ENCODE results near the gene VWA5A.

VWA5A gene
- 3.4 to 8.3 (median 7.8) reads per million in 3 donors for total RNA-seq

- Histone ChIP-seq H3K36me3 (ENCODE audit: control insufficient read depth, insufficient read depth, low read length) (no peaks in the 10 kb centered on the region), H3K27ac (ENCODE audit: insufficient read depth, low read length, poor library complexity, severe bottlenecking) (no peak within 1 kb of the TSS), H3K4me3 (ENCODE audit: insufficient read depth, low read depth, low read length, poor library complexity, severe bottlenecking) (peak within 1 kb of the TSS; percentile 52), H3K4me1 (ENCODE audit: control insufficient read depth, insufficient read depth, low read length, poor library complexity, severe bottlenecking) (peaks cover 7% of the 10 kb centered on the region), H3K9me3 (ENCODE audit: control insufficient read depth, low read length) (no peaks in the 10 kb centered on the region), H3K27me3 (replicated peaks; ENCODE audit: control insufficient read depth, insufficient read depth, low read length, poor library complexity, severe bottlenecking) (no peaks in the 10 kb centered on the region)
- peak; percentile 5 to 26 (median 11) for DNase-seq
Measured at GRCh38 chr11:124114942-124115781, at the start of gene VWA5A. TSS of gene VWA5A (plus strand) at chr11:124115450. CDS start at chr11:124117512, 2,062 bp downstream.

- no peak for DNase-seq
- H3K4me3 ChIP-seq (ENCODE audit: insufficient read depth, low read depth, low read length, poor library complexity, severe bottlenecking) = no peak overlapping the region
- H3K9me3 ChIP-seq (ENCODE audit: control insufficient read depth, low read length) = no peaks in the 10 kb centered on the region
- H3K4me1 ChIP-seq (ENCODE audit: control insufficient read depth, insufficient read depth, low read length, poor library complexity, severe bottlenecking) = no peaks in the 10 kb centered on the region
- no peak overlapping the region for H3K27ac ChIP-seq (ENCODE audit: insufficient read depth, low read length, poor library complexity, severe bottlenecking)
- H3K36me3 ChIP-seq (ENCODE audit: control insufficient read depth, insufficient read depth, low read length) = no peaks in the 10 kb centered on the region
- H3K27me3 ChIP-seq (replicated peaks; ENCODE audit: control insufficient read depth, insufficient read depth, low read length, poor library complexity, severe bottlenecking) = no peaks in the 10 kb centered on the region
Measured at GRCh38 chr11:124068601-124069110, 46.6 kb upstream of the VWA5A start.

- no peaks in the 10 kb centered on the region for H3K9me3 ChIP-seq (ENCODE audit: control insufficient read depth, low read length)
- DNase-seq = no peak
- H3K36me3 ChIP-seq (ENCODE audit: control insufficient read depth, insufficient read depth, low read length) = no peaks in the 10 kb centered on the region
- H3K4me1 ChIP-seq (ENCODE audit: control insufficient read depth, insufficient read depth, low read length, poor library complexity, severe bottlenecking) = no peaks in the 10 kb centered on the region
- H3K27ac ChIP-seq (ENCODE audit: insufficient read depth, low read length, poor library complexity, severe bottlenecking) = no peak overlapping the region
- H3K27me3 ChIP-seq (replicated peaks; ENCODE audit: control insufficient read depth, insufficient read depth, low read length, poor library complexity, severe bottlenecking) = no peaks in the 10 kb centered on the region
- H3K4me3 ChIP-seq (ENCODE audit: insufficient read depth, low read depth, low read length, poor library complexity, severe bottlenecking) = no peak overlapping the region
Measured at GRCh38 chr11:124069429-124070401, 45.5 kb upstream of the VWA5A start.

- no peaks in the 10 kb centered on the region for H3K4me1 ChIP-seq (ENCODE audit: control insufficient read depth, insufficient read depth, low read length, poor library complexity, severe bottlenecking)
- DNase-seq = peak in 1 of 3 donors; percentile 41
- no peaks in the 10 kb centered on the region for H3K27me3 ChIP-seq (replicated peaks; ENCODE audit: control insufficient read depth, insufficient read depth, low read length, poor library complexity, severe bottlenecking)
- H3K4me3 ChIP-seq (ENCODE audit: insufficient read depth, low read depth, low read length, poor library complexity, severe bottlenecking) = no peak overlapping the region
- H3K36me3 ChIP-seq (ENCODE audit: control insufficient read depth, insufficient read depth, low read length) = no peaks in the 10 kb centered on the region
- no peak overlapping the region for H3K27ac ChIP-seq (ENCODE audit: insufficient read depth, low read length, poor library complexity, severe bottlenecking)
- no peaks in the 10 kb centered on the region for H3K9me3 ChIP-seq (ENCODE audit: control insufficient read depth, low read length)
Measured at GRCh38 chr11:124070915-124071622, 44.2 kb upstream of the VWA5A start.

- H3K9me3 ChIP-seq (ENCODE audit: control insufficient read depth, low read length) = no peaks in the 10 kb centered on the region
- no peaks in the 10 kb centered on the region for H3K27me3 ChIP-seq (replicated peaks; ENCODE audit: control insufficient read depth, insufficient read depth, low read length, poor library complexity, severe bottlenecking)
- no peak overlapping the region for H3K27ac ChIP-seq (ENCODE audit: insufficient read depth, low read length, poor library complexity, severe bottlenecking)
- no peak for DNase-seq
- no peaks in the 10 kb centered on the region for H3K4me1 ChIP-seq (ENCODE audit: control insufficient read depth, insufficient read depth, low read length, poor library complexity, severe bottlenecking)
- no peaks in the 10 kb centered on the region for H3K36me3 ChIP-seq (ENCODE audit: control insufficient read depth, insufficient read depth, low read length)
- H3K4me3 ChIP-seq (ENCODE audit: insufficient read depth, low read depth, low read length, poor library complexity, severe bottlenecking) = no peak overlapping the region
Measured at GRCh38 chr11:124071623-124071948, 43.7 kb upstream of the VWA5A start.

GRCh38 chr11:124072147-124072546 is 43.1 kb upstream of the VWA5A start:
- Histone ChIP-seq H3K4me3 (ENCODE audit: insufficient read depth, low read depth, low read length, poor library complexity, severe bottlenecking) (no peak overlapping the region), H3K4me1 (ENCODE audit: control insufficient read depth, insufficient read depth, low read length, poor library complexity, severe bottlenecking) (no peaks in the 10 kb centered on the region), H3K27me3 (replicated peaks; ENCODE audit: control insufficient read depth, insufficient read depth, low read length, poor library complexity, severe bottlenecking) (no peaks in the 10 kb centered on the region), H3K27ac (ENCODE audit: insufficient read depth, low read length, poor library complexity, severe bottlenecking) (no peak overlapping the region), H3K36me3 (ENCODE audit: control insufficient read depth, insufficient read depth, low read length) (no peaks in the 10 kb centered on the region), H3K9me3 (ENCODE audit: control insufficient read depth, low read length) (no peaks in the 10 kb centered on the region)
- no peak for DNase-seq

- Histone ChIP-seq H3K9me3 (ENCODE audit: control insufficient read depth, low read length) (no peaks in the 10 kb centered on the region), H3K27ac (ENCODE audit: insufficient read depth, low read length, poor library complexity, severe bottlenecking) (no peak overlapping the region), H3K36me3 (ENCODE audit: control insufficient read depth, insufficient read depth, low read length) (no peaks in the 10 kb centered on the region), H3K27me3 (replicated peaks; ENCODE audit: control insufficient read depth, insufficient read depth, low read length, poor library complexity, severe bottlenecking) (no peaks in the 10 kb centered on the region), H3K4me1 (ENCODE audit: control insufficient read depth, insufficient read depth, low read length, poor library complexity, severe bottlenecking) (no peaks in the 10 kb centered on the region), H3K4me3 (ENCODE audit: insufficient read depth, low read depth, low read length, poor library complexity, severe bottlenecking) (no peak overlapping the region)
- DNase-seq = no peak
Measured at GRCh38 chr11:124074554-124074953, 40.7 kb upstream of the VWA5A start.

- Histone ChIP-seq H3K4me3 (ENCODE audit: insufficient read depth, low read depth, low read length, poor library complexity, severe bottlenecking) (no peak overlapping the region), H3K9me3 (ENCODE audit: control insufficient read depth, low read length) (no peaks in the 10 kb centered on the region), H3K27ac (ENCODE audit: insufficient read depth, low read length, poor library complexity, severe bottlenecking) (no peak overlapping the region), H3K27me3 (replicated peaks; ENCODE audit: control insufficient read depth, insufficient read depth, low read length, poor library complexity, severe bottlenecking) (no peaks in the 10 kb centered on the region), H3K36me3 (ENCODE audit: control insufficient read depth, insufficient read depth, low read length) (no peaks in the 10 kb centered on the region), H3K4me1 (ENCODE audit: control insufficient read depth, insufficient read depth, low read length, poor library complexity, severe bottlenecking) (no peaks in the 10 kb centered on the region)
- no peak for DNase-seq
Measured at GRCh38 chr11:124075492-124075840, 39.8 kb upstream of the VWA5A start.

- Histone ChIP-seq H3K9me3 (ENCODE audit: control insufficient read depth, low read length) (no peaks in the 10 kb centered on the region), H3K27ac (ENCODE audit: insufficient read depth, low read length, poor library complexity, severe bottlenecking) (no peak overlapping the region), H3K4me1 (ENCODE audit: control insufficient read depth, insufficient read depth, low read length, poor library complexity, severe bottlenecking) (no peaks in the 10 kb centered on the region), H3K4me3 (ENCODE audit: insufficient read depth, low read depth, low read length, poor library complexity, severe bottlenecking) (peak overlapping the region; percentile 45), H3K27me3 (replicated peaks; ENCODE audit: control insufficient read depth, insufficient read depth, low read length, poor library complexity, severe bottlenecking) (no peaks in the 10 kb centered on the region), H3K36me3 (ENCODE audit: control insufficient read depth, insufficient read depth, low read length) (no peaks in the 10 kb centered on the region)
- DNase-seq = no peak
Measured at GRCh38 chr11:124075841-124076651, 39.2 kb upstream of the VWA5A start.
